Ureter (tissue), 1 donor: Measurements from ENCODE around the gene ROR2. TPM values are rescaled to one million over a fixed set of nuclear protein-coding genes. Genes with fewer than 3 reads are reported as not detected.

Experiments
- DNase-seq: peaks from one replicate; pipeline ENCODE4 v3.0.0-alpha.2; 2020; ENCODE audit warnings: low spot score
- total RNA-seq: library from RNA; stranded (reverse); gene quantifications from one replicate; pipeline ENCODE4 v1.2.4, GENCODE V29; 2023
- donor health status: DM: yes; HTN: yes; CAD: no.

The ROR2 gene
- total RNA-seq, 1 donor from 2014 or later: 16.7 TPM

- DNase-seq: no peak
These were observed 70.8 kb downstream of the ROR2 start for GRCh38 chr9:91879231-91879630.

DNA sequence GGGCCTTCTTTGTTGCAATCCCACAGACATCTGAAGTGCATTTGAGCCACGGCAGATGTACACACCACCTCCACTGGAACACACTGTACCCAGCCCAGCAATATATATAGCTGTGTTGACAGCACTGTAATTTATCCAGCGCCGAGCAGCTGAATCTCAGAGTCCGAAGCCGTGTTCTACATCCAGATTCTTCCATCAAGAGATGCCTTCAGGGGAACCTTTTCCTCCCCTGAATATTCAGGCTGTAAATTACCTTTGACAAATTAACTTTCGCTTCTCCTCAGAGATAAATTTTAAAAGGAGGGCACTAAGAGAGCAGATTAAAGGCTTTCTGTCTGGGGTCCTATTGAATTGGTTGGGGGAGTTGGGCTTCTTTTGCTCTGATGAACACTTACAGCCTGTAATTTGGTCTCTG lies 76.4 kb downstream of the ROR2 start:
- no peak for DNase-seq

DNA sequence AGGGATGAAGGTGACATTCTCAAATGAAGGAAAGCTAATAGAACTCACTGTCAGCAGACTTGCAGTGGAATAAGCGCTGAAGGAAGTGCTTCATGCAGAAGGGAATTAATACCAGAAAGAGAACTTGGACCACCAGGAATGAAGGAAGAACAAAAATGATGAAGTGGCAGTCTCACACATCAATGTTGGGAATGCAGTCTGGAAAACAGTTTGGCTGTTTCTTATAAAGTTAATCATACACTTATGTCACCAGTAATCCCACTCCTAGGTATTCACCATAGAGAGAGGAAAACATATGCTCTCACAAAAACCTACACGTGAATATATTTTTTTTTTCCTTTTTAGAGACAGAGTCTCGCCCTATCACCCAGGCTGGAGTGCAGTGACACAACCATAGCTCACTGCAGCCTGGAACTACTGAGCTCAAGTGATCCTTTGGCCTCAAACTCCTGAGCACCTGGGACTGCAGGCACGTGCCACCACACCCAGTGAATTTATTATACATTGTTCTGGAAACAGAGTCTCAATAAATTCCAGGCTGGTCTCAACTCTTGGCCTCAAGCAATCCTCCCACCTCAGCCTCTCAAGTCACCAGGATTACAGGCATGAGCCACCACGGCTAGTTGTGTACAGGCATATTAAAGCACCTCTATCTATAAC lies 81.2 kb downstream of the ROR2 start:
- DNase-seq: no peak

GRCh38 chr9:91867740-91868139 lies 82.3 kb downstream of the ROR2 start:
- DNase-seq: no peak

DNA sequence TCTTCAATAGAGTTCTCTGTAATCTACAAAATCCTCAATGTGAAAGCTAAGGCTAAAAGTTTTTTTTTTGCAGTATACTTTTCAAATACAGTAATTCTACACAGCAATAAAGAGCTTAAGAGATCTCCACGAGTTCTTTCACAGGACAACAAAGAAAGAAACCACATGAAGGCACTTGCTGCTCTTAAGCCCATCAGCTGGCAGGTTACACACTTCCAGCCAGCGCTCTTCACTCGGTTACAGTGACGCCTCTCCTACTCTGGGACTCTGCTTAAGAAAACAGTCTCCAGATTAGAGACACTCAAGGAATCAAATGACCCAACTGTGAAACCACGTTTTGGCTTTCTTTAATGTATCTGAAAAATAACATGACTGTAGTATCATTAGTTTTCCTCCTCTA lies 85.0 kb downstream of the ROR2 start:
- no peak for DNase-seq

DNA sequence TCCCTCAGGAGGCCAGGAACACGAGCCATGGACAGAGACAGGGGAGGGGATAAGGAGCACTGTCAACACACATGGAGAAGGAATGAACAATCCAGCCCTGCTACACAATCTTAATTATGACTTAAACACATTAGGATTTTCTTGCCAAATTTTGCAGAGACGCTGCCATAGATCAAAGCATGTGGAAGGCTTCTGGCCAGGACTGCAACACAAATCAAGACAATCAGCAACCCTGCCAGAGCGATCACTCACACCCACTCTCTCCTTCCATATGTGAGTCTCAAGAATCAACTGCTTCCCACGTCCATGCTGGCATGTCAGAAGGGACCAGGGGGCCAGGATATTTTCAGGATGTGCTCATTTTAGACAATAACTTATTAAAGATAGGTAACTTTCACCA lies 85.6 kb downstream of the ROR2 start:
- no peak for DNase-seq

GRCh38 chr9:91863469-91863868 lies 86.6 kb downstream of the ROR2 start:
- no peak for DNase-seq

DNA sequence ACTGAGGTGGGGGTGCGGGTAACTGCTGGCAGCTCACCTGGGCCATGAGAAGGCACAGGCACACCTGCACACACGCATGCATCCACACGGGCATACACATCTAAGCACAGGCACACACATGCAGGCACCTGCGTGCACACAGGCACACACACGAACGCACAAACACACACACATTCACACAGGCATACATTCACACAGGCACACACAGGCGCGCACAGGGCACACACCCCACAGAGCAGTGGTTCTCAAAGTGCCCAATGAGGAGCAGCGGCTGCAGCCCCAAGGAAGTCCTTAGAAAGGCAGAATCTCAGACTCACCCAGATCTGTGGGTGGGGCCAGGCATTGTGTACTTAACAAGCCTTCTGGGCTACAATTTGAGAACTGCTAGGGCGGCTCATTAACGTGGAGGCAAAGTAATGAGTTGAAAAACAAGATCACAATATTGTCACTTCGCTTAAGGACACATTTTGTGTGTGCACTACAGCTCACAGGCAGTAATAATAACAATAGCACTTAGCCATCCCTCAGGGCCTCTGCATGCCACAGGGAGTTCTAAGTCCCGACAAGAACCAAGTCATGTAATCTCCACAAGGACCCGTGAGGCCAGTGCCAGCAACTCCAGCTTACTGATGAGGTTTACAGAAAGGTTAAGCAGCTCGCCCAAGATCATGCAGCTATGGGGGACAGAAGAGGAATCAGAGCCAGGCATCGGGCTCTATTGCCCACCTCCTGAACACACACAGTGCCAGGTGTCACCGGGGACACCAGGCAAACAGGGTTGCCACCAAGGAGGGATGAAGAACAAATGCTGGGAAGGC lies 91.6 kb downstream of the ROR2 start:
- no peak for DNase-seq

GRCh38 chr9:91857291-91858212 lies 92.5 kb downstream of the ROR2 start:
- no peak for DNase-seq

DNA sequence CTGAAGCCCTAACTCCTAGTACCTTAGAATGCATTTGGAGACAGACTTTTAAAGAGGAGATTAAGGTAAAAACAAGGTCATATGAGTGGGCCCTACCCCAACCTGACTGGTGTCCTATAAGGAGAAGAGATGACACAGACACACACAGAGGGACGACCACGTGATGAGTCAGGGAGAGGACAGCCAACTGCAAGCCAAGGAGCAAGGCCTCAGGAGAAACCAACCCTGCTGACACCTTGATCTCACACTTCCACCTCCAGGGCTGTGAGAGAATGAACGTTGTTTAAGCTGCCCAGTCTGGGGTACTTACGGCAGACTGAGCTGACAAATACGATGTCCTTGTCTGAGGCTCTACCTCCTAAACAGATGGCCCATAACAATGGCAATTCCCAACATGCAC lies 93.6 kb downstream of the ROR2 start:
- no peak for DNase-seq

- no peak for DNase-seq
These were observed 94.8 kb downstream of the ROR2 start for GRCh38 chr9:91855196-91855595.

DNA sequence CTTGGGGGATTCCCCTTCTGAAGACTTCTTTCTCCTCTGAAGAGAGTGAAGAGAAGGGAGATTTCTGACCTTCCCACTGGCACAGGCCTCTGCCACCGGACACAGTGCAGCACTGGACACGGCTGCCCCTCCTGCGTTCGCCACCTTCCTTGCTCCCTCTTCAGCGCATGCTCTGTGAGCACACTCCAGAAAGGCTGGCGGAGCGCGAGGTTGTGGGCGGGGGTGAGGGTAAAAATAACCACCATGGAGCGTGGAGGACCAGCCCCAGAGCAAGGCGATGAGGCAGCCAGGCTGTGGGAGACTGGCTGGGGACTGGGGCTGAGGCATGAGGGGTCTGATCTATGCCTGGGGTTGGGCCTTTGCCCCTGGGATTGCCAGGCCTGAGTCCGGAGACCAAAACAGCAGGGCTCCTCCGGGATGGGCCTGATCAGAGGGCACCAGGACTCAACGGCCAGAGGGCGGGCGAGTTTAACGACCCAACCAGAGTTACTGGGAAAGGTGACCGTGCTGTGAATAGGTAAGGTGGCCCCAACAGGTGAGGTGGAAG lies 97.2 kb downstream of the ROR2 start:
- DNase-seq: no peak

GRCh38 chr9:91849694-91850093 lies 100.3 kb downstream of the ROR2 start:
- no peak for DNase-seq

DNA sequence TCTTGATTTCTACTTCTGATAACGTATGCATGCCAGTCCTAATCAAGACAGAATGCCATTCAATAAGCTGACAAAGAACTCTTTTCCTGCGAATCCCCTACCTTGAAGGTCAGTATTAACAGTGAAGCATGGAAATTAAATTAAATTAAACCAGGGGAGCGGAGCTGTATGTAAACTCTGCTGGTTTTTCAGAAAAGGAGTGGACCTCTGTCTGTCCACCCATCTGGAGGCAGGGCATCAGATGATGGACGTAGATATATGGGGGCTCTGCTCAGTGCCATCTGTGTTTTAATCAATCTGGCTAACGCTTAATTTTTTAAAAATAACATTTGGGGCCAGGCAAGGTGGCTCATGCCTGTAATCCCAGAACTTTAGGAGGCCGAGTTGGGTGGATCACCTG lies 101.9 kb downstream of the ROR2 start:
- peak; percentile 15 for DNase-seq

DNA sequence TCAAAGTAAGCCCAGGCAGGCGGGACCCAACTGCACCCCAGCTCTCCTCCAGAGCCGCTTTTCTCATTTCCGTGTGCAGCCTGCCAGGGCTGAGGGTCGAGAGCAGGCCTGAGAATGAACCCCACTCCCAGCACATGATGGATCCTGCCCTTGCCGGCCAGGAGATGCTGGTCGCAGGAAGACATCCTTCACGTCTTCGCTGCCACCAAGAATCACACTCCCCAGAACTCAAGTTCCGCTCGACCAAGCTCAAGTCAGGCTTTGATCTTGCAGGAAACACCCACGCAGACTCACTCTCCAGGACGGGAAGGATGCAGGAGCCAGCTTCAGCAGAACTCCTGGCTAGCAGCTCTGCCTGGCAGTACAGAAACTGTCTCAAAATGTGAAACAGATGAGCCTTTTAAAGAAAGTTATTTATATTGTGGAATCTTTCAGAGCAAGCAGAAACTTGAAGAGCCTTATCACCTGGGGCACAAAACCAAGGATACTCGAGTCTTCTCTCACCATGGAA lies 102.4 kb downstream of the ROR2 start:
- DNase-seq: peak; percentile 48

- no peak for DNase-seq
These were observed 104.1 kb downstream of the ROR2 start for GRCh38 chr9:91845879-91846278.

- DNase-seq: peak; percentile 19
These were observed 105.2 kb downstream of the ROR2 start for GRCh38 chr9:91844701-91845291.

GRCh38 chr9:91844190-91844589 lies 105.8 kb downstream of the ROR2 start:
- peak; percentile 63 for DNase-seq

- no peak for DNase-seq
These were observed 106.3 kb downstream of the ROR2 start for GRCh38 chr9:91843623-91844148.

DNA sequence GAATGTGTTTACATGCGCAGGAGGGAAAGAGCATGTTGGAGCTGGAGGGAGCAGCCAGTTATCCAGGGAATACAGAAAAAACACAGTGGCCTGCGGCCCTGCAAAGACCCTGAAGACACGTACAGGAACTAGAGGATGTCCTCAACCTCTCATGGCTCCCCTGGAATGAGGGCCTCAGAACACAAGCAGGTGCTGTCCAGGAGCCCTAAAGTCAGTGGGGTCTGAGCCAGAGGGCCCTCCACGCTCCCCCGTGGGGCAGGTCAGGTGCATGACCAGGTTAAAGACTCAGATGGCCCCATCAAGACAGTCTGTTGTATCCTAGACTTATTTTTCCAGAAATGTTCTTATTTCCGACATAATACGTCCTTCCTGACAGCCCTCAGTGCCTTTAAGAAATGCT lies 106.9 kb downstream of the ROR2 start:
- peak; percentile 34 for DNase-seq
